22Rv1 (cell line): ENCODE data around the gene UXS1.

Source experiments
- CTCF ChIP-seq: fragments of 450-650 bp; IDR thresholded peaks from 2 replicates; pipeline ENCODE4 v1.5.1; 2017; ENCODE audit warnings: mild to moderate bottlenecking
- ZFX ChIP-seq: fragments of 450-650 bp; IDR thresholded peaks from 2 replicates; pipeline ENCODE4 v1.6.1; 2017; ENCODE audit warnings: antibody characterized with exemption, borderline replicate concordance

- TF ChIP-seq CTCF = no peak
- no peak for TF ChIP-seq ZFX
Observed at GRCh38 chr2:106065268-106065982, 128.7 kb downstream of the UXS1 start.
